ENCODE data around the gene IL1RAPL2.

DNA sequence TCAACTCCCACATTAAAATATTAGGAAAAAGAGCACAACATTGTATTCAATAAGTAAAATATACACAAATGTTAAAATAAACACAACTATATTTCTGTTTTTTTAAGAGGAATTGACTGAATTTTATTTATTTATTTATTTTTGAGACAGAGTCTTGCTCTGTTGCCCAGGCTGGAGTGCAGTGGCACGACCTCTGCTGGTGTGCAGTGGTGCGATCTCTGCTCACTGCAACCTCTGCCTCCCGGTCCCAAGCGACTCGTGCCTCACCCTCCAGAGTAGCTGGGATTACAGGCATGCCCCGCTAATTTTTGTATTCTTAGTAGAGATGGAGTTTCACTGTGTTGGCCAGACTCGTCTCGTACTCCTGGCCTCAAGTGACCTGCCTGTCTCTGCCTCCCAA lies 623.1 kb downstream of the IL1RAPL2 start:
- TF ChIP-seq CBX2 (IDR thresholded peaks at IDR 0.05; ENCODE audit: borderline replicate concordance, low read depth) (no peak), RAD21 (conservative IDR thresholded peaks at IDR 0.05 in 1 of 2, IDR thresholded peaks at IDR 0.05 in 1 of 2) (no peak), ZNF302 (CRISPR knock-in tag; IDR thresholded peaks at IDR 0.05) (no peak), POLR2A (IDR thresholded peaks at IDR 0.05; ENCODE audit: low read length) (no peak), HOXA7 (CRISPR knock-in tag; IDR thresholded peaks at IDR 0.05) (no peak), EHMT2 (IDR thresholded peaks at IDR 0.05; ENCODE audit: low read depth) (no peak), CEBPB (IDR thresholded peaks at IDR 0.05) (no peak), RCOR1 (IDR thresholded peaks at IDR 0.05; ENCODE audit: low read depth, low read length) (no peak)
- TF ChIP-seq, protein P1, sequence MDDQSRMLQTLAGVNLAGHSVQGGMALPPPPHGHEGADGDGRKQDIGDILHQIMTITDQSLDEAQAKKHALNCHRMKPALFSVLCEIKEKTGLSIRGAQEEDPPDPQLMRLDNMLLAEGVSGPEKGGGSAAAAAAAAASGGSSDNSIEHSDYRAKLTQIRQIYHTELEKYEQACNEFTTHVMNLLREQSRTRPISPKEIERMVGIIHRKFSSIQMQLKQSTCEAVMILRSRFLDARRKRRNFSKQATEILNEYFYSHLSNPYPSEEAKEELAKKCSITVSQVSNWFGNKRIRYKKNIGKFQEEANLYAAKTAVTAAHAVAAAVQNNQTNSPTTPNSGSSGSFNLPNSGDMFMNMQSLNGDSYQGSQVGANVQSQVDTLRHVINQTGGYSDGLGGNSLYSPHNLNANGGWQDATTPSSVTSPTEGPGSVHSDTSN (IDR thresholded peaks at IDR 0.05): no peak
- TF ChIP-seq, protein P2, sequence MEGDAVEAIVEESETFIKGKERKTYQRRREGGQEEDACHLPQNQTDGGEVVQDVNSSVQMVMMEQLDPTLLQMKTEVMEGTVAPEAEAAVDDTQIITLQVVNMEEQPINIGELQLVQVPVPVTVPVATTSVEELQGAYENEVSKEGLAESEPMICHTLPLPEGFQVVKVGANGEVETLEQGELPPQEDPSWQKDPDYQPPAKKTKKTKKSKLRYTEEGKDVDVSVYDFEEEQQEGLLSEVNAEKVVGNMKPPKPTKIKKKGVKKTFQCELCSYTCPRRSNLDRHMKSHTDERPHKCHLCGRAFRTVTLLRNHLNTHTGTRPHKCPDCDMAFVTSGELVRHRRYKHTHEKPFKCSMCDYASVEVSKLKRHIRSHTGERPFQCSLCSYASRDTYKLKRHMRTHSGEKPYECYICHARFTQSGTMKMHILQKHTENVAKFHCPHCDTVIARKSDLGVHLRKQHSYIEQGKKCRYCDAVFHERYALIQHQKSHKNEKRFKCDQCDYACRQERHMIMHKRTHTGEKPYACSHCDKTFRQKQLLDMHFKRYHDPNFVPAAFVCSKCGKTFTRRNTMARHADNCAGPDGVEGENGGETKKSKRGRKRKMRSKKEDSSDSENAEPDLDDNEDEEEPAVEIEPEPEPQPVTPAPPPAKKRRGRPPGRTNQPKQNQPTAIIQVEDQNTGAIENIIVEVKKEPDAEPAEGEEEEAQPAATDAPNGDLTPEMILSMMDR (IDR thresholded peaks at IDR 0.05): no peak
